Measurements from ENCODE around the gene TTC8. TPM values are rescaled to one million over a fixed set of nuclear protein-coding genes. Genes with fewer than 3 reads are reported as not detected.

The TTC8 gene
- total RNA-seq, 1 experiment from 2014 or later: 9.2 TPM

DNA sequence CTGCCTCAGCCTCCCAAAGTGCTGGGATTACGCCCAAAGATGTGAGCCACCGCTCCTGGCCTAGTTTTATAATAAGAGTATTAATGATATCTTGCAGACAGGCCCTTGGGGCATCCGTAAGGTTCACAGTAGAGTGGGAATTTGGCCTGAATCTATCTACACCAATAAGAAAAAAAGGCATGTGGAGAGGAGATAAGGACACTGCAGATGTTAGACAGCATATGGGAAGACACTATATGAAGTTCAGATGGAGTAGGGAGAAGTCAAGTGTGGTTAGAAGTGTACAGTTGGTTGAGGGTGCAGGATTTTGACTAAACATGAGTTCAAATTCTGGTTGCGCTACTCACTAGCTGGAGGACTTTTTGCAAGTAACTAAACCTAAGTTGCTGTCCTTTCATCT is 8.5 kb upstream of the TTC8 start:
- Mint-ChIP-seq H3K36me3 (ENCODE audit: insufficient read depth in 1 of 3, low read depth in 3 of 3) (no peaks in the 10 kb centered on the region), H3K4me3 (no peak overlapping the region), H3K4me1 (no peaks in the 10 kb centered on the region), H3K27me3 (ENCODE audit: low read depth) (peaks cover 31% of the 10 kb centered on the region), H3K27ac (no peak overlapping the region), H3K9me3 (no peaks in the 10 kb centered on the region)
- H2BK120ac ChIP-seq (ENCODE audit: low read depth, low read length, poor library complexity, severe bottlenecking): no peak overlapping the region
- H3K4ac ChIP-seq (ENCODE audit: low read depth, low read length): no peak overlapping the region
- H3K27me3 ChIP-seq (ENCODE audit: insufficient read depth, low read length): no peaks in the 10 kb centered on the region
- TF ChIP-seq, protein P1, sequence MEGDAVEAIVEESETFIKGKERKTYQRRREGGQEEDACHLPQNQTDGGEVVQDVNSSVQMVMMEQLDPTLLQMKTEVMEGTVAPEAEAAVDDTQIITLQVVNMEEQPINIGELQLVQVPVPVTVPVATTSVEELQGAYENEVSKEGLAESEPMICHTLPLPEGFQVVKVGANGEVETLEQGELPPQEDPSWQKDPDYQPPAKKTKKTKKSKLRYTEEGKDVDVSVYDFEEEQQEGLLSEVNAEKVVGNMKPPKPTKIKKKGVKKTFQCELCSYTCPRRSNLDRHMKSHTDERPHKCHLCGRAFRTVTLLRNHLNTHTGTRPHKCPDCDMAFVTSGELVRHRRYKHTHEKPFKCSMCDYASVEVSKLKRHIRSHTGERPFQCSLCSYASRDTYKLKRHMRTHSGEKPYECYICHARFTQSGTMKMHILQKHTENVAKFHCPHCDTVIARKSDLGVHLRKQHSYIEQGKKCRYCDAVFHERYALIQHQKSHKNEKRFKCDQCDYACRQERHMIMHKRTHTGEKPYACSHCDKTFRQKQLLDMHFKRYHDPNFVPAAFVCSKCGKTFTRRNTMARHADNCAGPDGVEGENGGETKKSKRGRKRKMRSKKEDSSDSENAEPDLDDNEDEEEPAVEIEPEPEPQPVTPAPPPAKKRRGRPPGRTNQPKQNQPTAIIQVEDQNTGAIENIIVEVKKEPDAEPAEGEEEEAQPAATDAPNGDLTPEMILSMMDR (conservative IDR thresholded peaks at IDR 0.05): no peak
- no peak overlapping the region for H2BK5ac ChIP-seq (ENCODE audit: insufficient read length, low read length)
- H3K9ac ChIP-seq (ENCODE audit: extremely low read depth, insufficient read length, low read length): no peak overlapping the region
- no peak overlapping the region for H3T11ph ChIP-seq (ENCODE audit: low read length)
- H2AFZ ChIP-seq (ENCODE audit: low read length): no peak overlapping the region
- no peak overlapping the region for H3K23ac ChIP-seq (ENCODE audit: insufficient read length, low read depth, low read length)
- H4K91ac ChIP-seq (ENCODE audit: insufficient read length, low read depth, low read length): no peak overlapping the region
- no peaks in the 10 kb centered on the region for H3K23me2 ChIP-seq (ENCODE audit: insufficient read length, low read depth, low read length, poor library complexity, severe bottlenecking)
- no peak overlapping the region for H3K4me2 ChIP-seq (ENCODE audit: insufficient read depth, insufficient read length, low read length)
- H4K20me1 ChIP-seq (ENCODE audit: control insufficient read depth, insufficient read depth, insufficient read length): no peaks in the 10 kb centered on the region
- no CpG with 5 or more reads among the region's 4 CpGs for WGBS (ENCODE audit: extremely low coverage, insufficient read length, low lambda C conversion rate)
- H3K4me1 ChIP-seq (ENCODE audit: insufficient read depth, low read length): no peaks in the 10 kb centered on the region
- H3K9me3 ChIP-seq (ENCODE audit: control insufficient read depth, low read depth, low read length): no peaks in the 10 kb centered on the region
- DNase-seq: no peak
- H4K8ac ChIP-seq (replicated peaks; ENCODE audit: insufficient read length, low read depth, low read length): no peak overlapping the region
- no peak overlapping the region for H3K56ac ChIP-seq (ENCODE audit: insufficient read length, low read depth, low read length)
- no peak overlapping the region for H2BK15ac ChIP-seq (ENCODE audit: low read depth, low read length)
- no peak overlapping the region for H2AK5ac ChIP-seq (ENCODE audit: insufficient read length, low read length)
- H3K79me2 ChIP-seq (ENCODE audit: insufficient read depth, low read length): no peaks in the 10 kb centered on the region
- no peak overlapping the region for H2BK20ac ChIP-seq (ENCODE audit: low read depth, low read length, poor library complexity, severe bottlenecking)
- H3K14ac ChIP-seq (ENCODE audit: insufficient read depth, low read length): no peak overlapping the region
- H2BK12ac ChIP-seq (ENCODE audit: insufficient read length, low read depth, low read length): no peak overlapping the region
- H3K18ac ChIP-seq (ENCODE audit: insufficient read length, low read depth, low read length): no peak overlapping the region
- H4K5ac ChIP-seq (ENCODE audit: insufficient read length, low read depth, low read length): no peak overlapping the region
- no peak overlapping the region for H3K27ac ChIP-seq (ENCODE audit: insufficient read length, low read depth, low read length)
- no peaks in the 10 kb centered on the region for H3K79me1 ChIP-seq (ENCODE audit: insufficient read depth, low read depth, low read length, poor library complexity, severe bottlenecking)

Measured in H9 (cell line).